HFF-Myc (cell line): ENCODE measurements around the gene TAS1R2.

Experiments
- DNase-seq: peaks from one replicate; pipeline ENCODE4 v3.0.0-alpha.2; 2011; ENCODE audit warnings: low read depth; ENCODE audit errors: extremely low read depth
- H3K4me3 ChIP-seq: replicated peaks from 2 replicates; pipeline ENCODE4 v1.5.1; 2011; ENCODE audit warnings: low read depth, mild to moderate bottlenecking, control low read depth, low read length
- CTCF ChIP-seq: IDR thresholded peaks from 2 replicates; pipeline ENCODE4 v1.5.1; 2012; ENCODE audit warnings: mild to moderate bottlenecking, low read depth, low read length, control low read depth; ENCODE audit errors: missing control alignments

The TAS1R2 gene

GRCh38 chr1:18859560-18859959, at the start of gene TAS1R2:
Gene TAS1R2, minus strand, starts transcription at chr1:18859660. Its CDS starts 0 bp downstream, at chr1:18859660.
- DNase-seq = no peak
- TF ChIP-seq CTCF = no peak
- H3K4me3 ChIP-seq = no peak within 1 kb of the TSS

- no peak overlapping the region for H3K4me3 ChIP-seq
- DNase-seq = no peak
- TF ChIP-seq CTCF = no peak
These were observed 48.7 kb upstream of the TAS1R2 start for GRCh38 chr1:18907917-18908845.

GRCh38 chr1:18907021-18907916, 47.8 kb upstream of the TAS1R2 start:
- DNase-seq = no peak
- no peak overlapping the region for H3K4me3 ChIP-seq
- peak; percentile 81 for TF ChIP-seq CTCF

- H3K4me3 ChIP-seq = peak overlapping the region; percentile 76
- TF ChIP-seq CTCF = no peak
- DNase-seq = no peak
These were observed 43.9 kb upstream of the TAS1R2 start for GRCh38 chr1:18903291-18903756.

GRCh38 chr1:18902523-18903290, 43.2 kb upstream of the TAS1R2 start, which contains the start of gene ALDH4A1:
Gene ALDH4A1, minus strand, starts transcription at chr1:18902555. Its CDS starts 32 bp downstream, at chr1:18902523.
- DNase-seq = peak; percentile 96
- H3K4me3 ChIP-seq = peak within 1 kb of the TSS; percentile 76
- TF ChIP-seq CTCF = no peak
